GM12875 (cell line): Measurements from ENCODE around the gene LEFTY2.

ENCODE experiments used
- H3K4me3 ChIP-seq: one replicate; pipeline ENCODE4 v1.5.1; 2011; ENCODE audit warnings: low read depth, low read length, control low read depth
- CTCF ChIP-seq: IDR thresholded peaks from 2 replicates; pipeline ENCODE4 v1.5.1; 2011; ENCODE audit warnings: low read depth, mild to moderate bottlenecking, control low read depth, inconsistent platforms, low read length, moderate library complexity, borderline replicate concordance; ENCODE audit not compliant: insufficient read depth

The LEFTY2 gene

DNA sequence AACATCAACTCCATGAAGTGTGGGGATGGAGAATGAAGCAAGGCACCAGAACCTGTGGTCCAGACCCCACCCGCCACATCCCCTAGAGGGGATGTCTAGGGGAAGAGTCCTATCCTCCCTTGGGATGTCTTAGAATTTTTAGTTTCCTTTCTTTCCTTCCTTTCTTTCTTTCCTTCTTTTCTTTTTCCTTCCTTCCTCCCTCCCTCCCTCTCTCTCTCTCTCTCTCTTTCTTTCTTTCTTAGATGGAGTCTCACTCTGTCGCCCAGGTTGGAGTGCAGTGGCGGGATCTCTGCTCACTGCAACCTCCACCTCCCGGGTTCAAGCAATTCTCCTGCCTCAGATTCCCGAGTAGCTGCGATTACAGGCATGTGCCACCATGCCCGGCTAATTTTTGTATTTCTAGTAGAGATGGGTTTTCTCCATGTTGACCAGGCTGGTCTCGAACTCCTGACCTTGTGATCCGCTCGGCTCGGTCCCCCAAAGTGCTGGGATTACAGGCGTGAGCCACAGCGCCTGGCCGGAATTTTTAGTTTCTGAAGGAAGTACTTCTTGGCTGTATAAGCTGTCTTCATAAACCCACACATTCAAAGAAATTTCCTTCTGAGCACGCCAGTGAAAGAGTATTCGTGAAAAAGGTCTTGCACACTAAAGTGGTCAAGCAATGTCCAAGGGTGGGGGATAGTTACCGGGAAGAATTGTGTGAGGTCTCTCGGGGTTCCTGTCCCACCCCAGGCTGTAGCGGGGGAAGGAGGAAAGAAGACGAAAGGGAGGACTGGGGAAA is 20.8 kb upstream of the LEFTY2 start:
- H3K4me3 ChIP-seq: no peak overlapping the region
- TF ChIP-seq CTCF: no peak

- no peak for TF ChIP-seq CTCF
- H3K4me3 ChIP-seq: no peak overlapping the region
Observed at GRCh38 chr1:225958041-225958440, 17.0 kb upstream of the LEFTY2 start.

- TF ChIP-seq CTCF: no peak
Observed at GRCh38 chr1:225954753-225955152, 13.7 kb upstream of the LEFTY2 start.

DNA sequence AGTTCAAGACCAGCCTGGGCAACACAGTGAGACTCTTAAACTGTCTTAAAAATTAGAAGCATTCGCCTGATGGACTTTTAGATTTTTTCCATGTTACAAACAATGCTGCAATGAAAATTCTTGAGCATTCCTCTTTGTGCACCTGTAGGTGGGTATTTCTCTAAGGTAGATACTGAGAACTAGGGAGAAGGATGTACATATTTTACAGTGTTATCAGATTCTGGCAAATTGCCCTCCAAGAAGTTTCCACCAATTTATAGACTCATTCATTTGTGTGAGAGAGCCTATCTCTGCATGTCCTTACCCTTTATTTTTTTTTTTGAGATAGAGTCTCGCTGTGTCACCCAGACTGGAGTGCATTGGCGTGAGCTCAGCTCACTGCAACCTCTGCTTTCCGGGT is 12.3 kb upstream of the LEFTY2 start:
- TF ChIP-seq CTCF: no peak
- no peak overlapping the region for H3K4me3 ChIP-seq

More at GRCh38 chr1:225954753-225955152, 13.7 kb upstream of the LEFTY2 start:
- no peak overlapping the region for H3K4me3 ChIP-seq

DNA sequence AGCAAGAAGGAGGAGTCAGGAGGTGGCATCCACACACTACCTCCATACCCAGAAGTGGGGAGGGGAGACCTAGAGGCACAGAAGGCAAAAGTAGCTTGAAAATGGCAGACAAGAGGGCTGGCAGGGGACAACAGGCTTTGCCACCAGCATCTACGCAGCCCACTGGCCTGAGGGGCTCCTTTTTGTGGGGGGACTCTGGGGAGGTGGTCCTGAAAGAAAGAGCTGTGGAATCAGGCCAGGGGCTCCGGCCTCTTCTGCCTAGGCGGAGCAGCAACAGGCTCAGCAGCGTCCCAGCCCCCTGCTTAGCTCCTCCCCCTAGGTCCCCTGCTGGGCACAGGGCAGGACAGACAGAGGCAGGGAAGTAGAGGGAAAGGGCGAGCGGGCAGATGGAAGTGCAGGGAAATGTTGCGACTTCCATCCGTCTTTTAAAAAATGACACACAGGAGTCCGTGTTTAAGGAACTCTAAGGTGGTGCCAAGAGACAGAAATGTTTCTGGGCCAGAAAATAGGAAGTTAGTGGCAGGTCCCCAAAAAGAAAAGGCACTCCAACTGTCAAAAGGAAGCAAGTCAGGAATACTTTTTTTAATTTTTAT is 10.0 kb upstream of the LEFTY2 start:
- no peak overlapping the region for H3K4me3 ChIP-seq
- no peak for TF ChIP-seq CTCF

GRCh38 chr1:225949041-225949440 is 8.0 kb upstream of the LEFTY2 start:
- no peak overlapping the region for H3K4me3 ChIP-seq
- no peak for TF ChIP-seq CTCF

DNA sequence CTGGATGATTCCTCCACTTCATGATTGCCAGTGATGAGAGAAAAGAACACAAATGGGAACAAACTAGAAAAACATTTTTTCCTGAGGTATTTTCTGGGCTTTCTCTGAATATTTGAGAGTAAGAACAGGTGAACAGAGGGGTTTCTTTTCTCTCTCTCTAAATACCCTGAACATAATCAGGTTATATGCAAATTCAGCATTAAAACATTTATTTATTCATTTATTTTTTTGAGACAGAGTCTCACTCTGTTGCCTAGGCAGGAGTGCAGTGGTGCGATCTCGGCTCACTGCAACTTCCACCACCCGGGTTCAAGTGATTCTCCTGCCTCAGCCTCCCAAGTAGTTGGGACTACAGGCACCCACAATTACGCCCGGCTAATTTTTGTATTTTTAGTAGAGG is 5.8 kb upstream of the LEFTY2 start:
- no peak overlapping the region for H3K4me3 ChIP-seq
- no peak for TF ChIP-seq CTCF
